K562 (cell line): ENCODE measurements around the gene LRRC8C. TPM values are rescaled to one million over a fixed set of nuclear protein-coding genes. Genes with fewer than 3 reads are reported as not detected.

Experiments used
- BCL6 ChIP-seq: fragments of 250-450 bp; sonication (Bioruptor Pico); IDR thresholded peaks from 2 replicates; pipeline ENCODE4 v1.4.0; 2020
- CBFA2T3 ChIP-seq: fragments of 450-650 bp; IDR thresholded peaks from 2 replicates; pipeline ENCODE4 v1.6.1; 2017
- CBX5 ChIP-seq: IDR thresholded peaks from 2 replicates; pipeline ENCODE4 v1.6.1; 2014; ENCODE audit warnings: low read depth, borderline replicate concordance
- FOXK2 ChIP-seq, 2 experiments: fragments of 450-650 bp; IDR thresholded peaks in 1 of 2; conservative IDR thresholded peaks in 1 of 2; 2 replicates each; pipeline ENCODE4 v1.6.1; 2016; ENCODE audit warnings: low read depth in 2 of 2, mild to moderate bottlenecking in 1 of 2
- HDAC2 ChIP-seq: fragments of 450-650 bp; IDR thresholded peaks from 2 replicates; pipeline ENCODE4 v1.6.1; 2016; ENCODE audit warnings: mild to moderate bottlenecking
- KLF16 ChIP-seq: IDR thresholded peaks from 2 replicates; pipeline ENCODE4 v1.6.1; 2016; ENCODE audit warnings: antibody characterized with exemption
- NCOA6 ChIP-seq: fragments of 450-650 bp; IDR thresholded peaks from 2 replicates; pipeline ENCODE4 v1.6.1; 2017; ENCODE audit warnings: mild to moderate bottlenecking
- SOX6 ChIP-seq: fragments of 450-650 bp; IDR thresholded peaks from 2 replicates; pipeline ENCODE4 v1.6.1; 2014; ENCODE audit warnings: mild to moderate bottlenecking
- TAF15 ChIP-seq: fragments of 200-400 bp; formaldehyde crosslinking; IDR thresholded peaks from 2 replicates; pipeline ENCODE4 v1.6.1; 2017; ENCODE audit warnings: mild to moderate bottlenecking, low read depth, low read length, moderate library complexity
- TOE1 ChIP-seq, 2 experiments: fragments of 450-650 bp in 1 of 2; sonication (generic) in 1 of 2; formaldehyde crosslinking in 1 of 2; IDR thresholded peaks; 2 replicates each; pipeline versions ENCODE4 v1.7.1 to v1.8.0; 2016 to 2022; ENCODE audit warnings: borderline replicate concordance in 2 of 2, mild to moderate bottlenecking in 2 of 2, antibody characterized with exemption in 1 of 2, inconsistent platforms in 1 of 2, low read depth in 1 of 2, missing genetic modification reagents in 1 of 2, moderate library complexity in 1 of 2
- ZEB2 ChIP-seq: fragments of 450-650 bp; IDR thresholded peaks from 2 replicates; pipeline ENCODE4 v1.6.1; 2016
- ZNF75A ChIP-seq: fragments of 450-650 bp; formaldehyde crosslinking; IDR thresholded peaks from 2 replicates; pipeline ENCODE4 v1.4.0; 2020; ENCODE audit warnings: mild to moderate bottlenecking
- polyA plus RNA-seq, 8 experiments: library from polyadenylated mRNA; depleted of rRNA in 4 of 8; stranded (reverse) in 5 of 8; unstranded in 3 of 8; fragments of >200 nt; fragmentation: Nextera tagmentation in 2 of 8; fragmentation: Illumina TruSeq in 1 of 8; extraction: Ambion mirVana in 2 of 8; extraction: Trizol in 1 of 8; gene quantifications; 2 replicates each; pipeline versions ENCODE4 v1.2.1 to v1.2.3, GENCODE V29; 2011 to 2014; ENCODE audit warnings: inconsistent platforms in 1 of 8, missing spikeins in 1 of 8
- total RNA-seq, 7 experiments: library from RNA; depleted of rRNA in 6 of 7; stranded (reverse); fragments of >200 nt in 6 of 7; fragmentation: Illumina TruSeq in 2 of 7; extraction: Trizol in 2 of 7; gene quantifications; 2 replicates each; pipeline versions ENCODE4 v1.2.1 to v1.2.3, GENCODE V29; 2011 to 2021; ENCODE audit warnings: low replicate concordance in 1 of 7
- TF ChIP-seq, protein P1 (sequence below), 2 experiments: fragments of 450-650 bp; formaldehyde crosslinking in 1 of 2; IDR thresholded peaks; 2 replicates each; pipeline versions ENCODE4 v1.4.0 to v1.6.1; 2014 to 2020; ENCODE audit warnings: mild to moderate bottlenecking in 2 of 2, borderline replicate concordance in 1 of 2, low read depth in 1 of 2
- TF ChIP-seq, protein P2 (sequence below), 2 experiments: fragments of 450-650 bp; IDR thresholded peaks; 2 replicates each; pipeline ENCODE4 v1.6.1; 2018; ENCODE audit warnings: mild to moderate bottlenecking in 2 of 2, low read depth in 1 of 2; ENCODE audit not compliant: partially characterized antibody in 2 of 2
- TF ChIP-seq, protein P3 (sequence below): sonication (generic); formaldehyde crosslinking; IDR thresholded peaks from 2 replicates; pipeline ENCODE4 v1.9.0; 2022; ENCODE audit warnings: mild to moderate bottlenecking, missing genetic modification reagents

LRRC8C gene
- total and polyA plus RNA-seq, 9 of the 15 experiments (the other 6 are each of a cell fraction or from before 2014, with no cell fraction given) = 1.00 to 12.5 (median 4.5) TPM

DNA sequence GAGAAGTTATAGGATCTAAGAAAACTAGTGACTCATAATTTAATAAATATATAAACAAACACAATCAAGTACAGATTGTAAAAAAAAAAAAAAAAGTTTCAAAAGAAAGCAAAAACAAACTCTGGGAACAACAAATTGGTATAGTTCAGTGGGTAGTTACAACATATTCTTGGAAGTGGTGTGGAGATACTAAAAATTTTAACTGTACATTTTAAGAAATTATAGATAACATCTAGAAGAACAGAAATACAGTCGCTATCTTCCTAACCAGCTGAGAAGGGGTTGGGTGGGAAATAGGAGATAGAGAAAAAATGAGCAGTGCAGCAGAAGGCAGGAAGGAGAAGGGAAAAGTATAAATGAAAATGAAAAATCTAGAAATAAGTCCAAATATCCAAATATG is 70.5 kb downstream of the LRRC8C start (continued):
- TF ChIP-seq, protein P1, sequence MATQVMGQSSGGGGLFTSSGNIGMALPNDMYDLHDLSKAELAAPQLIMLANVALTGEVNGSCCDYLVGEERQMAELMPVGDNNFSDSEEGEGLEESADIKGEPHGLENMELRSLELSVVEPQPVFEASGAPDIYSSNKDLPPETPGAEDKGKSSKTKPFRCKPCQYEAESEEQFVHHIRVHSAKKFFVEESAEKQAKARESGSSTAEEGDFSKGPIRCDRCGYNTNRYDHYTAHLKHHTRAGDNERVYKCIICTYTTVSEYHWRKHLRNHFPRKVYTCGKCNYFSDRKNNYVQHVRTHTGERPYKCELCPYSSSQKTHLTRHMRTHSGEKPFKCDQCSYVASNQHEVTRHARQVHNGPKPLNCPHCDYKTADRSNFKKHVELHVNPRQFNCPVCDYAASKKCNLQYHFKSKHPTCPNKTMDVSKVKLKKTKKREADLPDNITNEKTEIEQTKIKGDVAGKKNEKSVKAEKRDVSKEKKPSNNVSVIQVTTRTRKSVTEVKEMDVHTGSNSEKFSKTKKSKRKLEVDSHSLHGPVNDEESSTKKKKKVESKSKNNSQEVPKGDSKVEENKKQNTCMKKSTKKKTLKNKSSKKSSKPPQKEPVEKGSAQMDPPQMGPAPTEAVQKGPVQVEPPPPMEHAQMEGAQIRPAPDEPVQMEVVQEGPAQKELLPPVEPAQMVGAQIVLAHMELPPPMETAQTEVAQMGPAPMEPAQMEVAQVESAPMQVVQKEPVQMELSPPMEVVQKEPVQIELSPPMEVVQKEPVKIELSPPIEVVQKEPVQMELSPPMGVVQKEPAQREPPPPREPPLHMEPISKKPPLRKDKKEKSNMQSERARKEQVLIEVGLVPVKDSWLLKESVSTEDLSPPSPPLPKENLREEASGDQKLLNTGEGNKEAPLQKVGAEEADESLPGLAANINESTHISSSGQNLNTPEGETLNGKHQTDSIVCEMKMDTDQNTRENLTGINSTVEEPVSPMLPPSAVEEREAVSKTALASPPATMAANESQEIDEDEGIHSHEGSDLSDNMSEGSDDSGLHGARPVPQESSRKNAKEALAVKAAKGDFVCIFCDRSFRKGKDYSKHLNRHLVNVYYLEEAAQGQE (IDR thresholded peaks at IDR 0.05; ENCODE audit: borderline replicate concordance) = no peak; the same call in 1 of the 2 replicates
- TF ChIP-seq, protein P1 (CRISPR knock-in tag; IDR thresholded peaks at IDR 0.05; ENCODE audit: low read depth) = no peak
- TF ChIP-seq CBX5 = no peak
- peak; percentile 62; the same call in 1 of the 2 replicates for TF ChIP-seq KLF16
- TF ChIP-seq ZEB2 = 0 out of 2 replicates have a peak, but pooled peaks have one; percentile 12
- TF ChIP-seq, protein P2, sequence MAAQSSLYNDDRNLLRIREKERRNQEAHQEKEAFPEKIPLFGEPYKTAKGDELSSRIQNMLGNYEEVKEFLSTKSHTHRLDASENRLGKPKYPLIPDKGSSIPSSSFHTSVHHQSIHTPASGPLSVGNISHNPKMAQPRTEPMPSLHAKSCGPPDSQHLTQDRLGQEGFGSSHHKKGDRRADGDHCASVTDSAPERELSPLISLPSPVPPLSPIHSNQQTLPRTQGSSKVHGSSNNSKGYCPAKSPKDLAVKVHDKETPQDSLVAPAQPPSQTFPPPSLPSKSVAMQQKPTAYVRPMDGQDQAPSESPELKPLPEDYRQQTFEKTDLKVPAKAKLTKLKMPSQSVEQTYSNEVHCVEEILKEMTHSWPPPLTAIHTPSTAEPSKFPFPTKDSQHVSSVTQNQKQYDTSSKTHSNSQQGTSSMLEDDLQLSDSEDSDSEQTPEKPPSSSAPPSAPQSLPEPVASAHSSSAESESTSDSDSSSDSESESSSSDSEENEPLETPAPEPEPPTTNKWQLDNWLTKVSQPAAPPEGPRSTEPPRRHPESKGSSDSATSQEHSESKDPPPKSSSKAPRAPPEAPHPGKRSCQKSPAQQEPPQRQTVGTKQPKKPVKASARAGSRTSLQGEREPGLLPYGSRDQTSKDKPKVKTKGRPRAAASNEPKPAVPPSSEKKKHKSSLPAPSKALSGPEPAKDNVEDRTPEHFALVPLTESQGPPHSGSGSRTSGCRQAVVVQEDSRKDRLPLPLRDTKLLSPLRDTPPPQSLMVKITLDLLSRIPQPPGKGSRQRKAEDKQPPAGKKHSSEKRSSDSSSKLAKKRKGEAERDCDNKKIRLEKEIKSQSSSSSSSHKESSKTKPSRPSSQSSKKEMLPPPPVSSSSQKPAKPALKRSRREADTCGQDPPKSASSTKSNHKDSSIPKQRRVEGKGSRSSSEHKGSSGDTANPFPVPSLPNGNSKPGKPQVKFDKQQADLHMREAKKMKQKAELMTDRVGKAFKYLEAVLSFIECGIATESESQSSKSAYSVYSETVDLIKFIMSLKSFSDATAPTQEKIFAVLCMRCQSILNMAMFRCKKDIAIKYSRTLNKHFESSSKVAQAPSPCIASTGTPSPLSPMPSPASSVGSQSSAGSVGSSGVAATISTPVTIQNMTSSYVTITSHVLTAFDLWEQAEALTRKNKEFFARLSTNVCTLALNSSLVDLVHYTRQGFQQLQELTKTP (IDR thresholded peaks at IDR 0.05; ENCODE audit: low read depth in 1 of 2, partially characterized antibody in 2 of 2) = peak in 1 of 2 experiments; percentile 51
- TF ChIP-seq TAF15 = no peak
- TF ChIP-seq, protein P3, sequence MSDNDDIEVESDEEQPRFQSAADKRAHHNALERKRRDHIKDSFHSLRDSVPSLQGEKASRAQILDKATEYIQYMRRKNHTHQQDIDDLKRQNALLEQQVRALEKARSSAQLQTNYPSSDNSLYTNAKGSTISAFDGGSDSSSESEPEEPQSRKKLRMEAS (CRISPR knock-in tag) = no peak
- TF ChIP-seq BCL6 = no peak
- TF ChIP-seq NCOA6 = peak; percentile 21; the same call in 1 of the 2 replicates
- TF ChIP-seq ZNF75A = no peak
- TF ChIP-seq FOXK2 (conservative IDR thresholded peaks at IDR 0.05 in 1 of 2, IDR thresholded peaks at IDR 0.05 in 1 of 2; ENCODE audit: low read depth in 2 of 2) = 0 out of 4 replicates have a peak, but pooled peaks of 1 of the 2 experiments have one; percentile 16
- TF ChIP-seq SOX6 = peak; percentile 93
- peak; percentile 56; the same call in 1 of the 2 replicates for TF ChIP-seq HDAC2
- TF ChIP-seq TOE1 (IDR thresholded peaks at IDR 0.05; ENCODE audit: borderline replicate concordance) = 0 out of 2 replicates have a peak, but pooled peaks have one; percentile 18
- TF ChIP-seq TOE1 (CRISPR knock-in tag; IDR thresholded peaks at IDR 0.05; ENCODE audit: borderline replicate concordance, low read depth) = no peak
- peak; percentile 91 for TF ChIP-seq CBFA2T3
